ENCODE measurements around the gene NPIPA1. TPM values are rescaled to one million over a fixed set of nuclear protein-coding genes. Genes with fewer than 3 reads are reported as not detected.
"Not testable (repeated sequence)": the region's sequence is repeated elsewhere in the genome, so short reads cannot be mapped to it uniquely, and the experiment has no call there.

NPIPA1 gene
- total RNA-seq, 1 experiment from 2014 or later: 14.9 TPM

GRCh38 chr16:14976971-14977736 is 39.9 kb downstream of the NPIPA1 start:
- not testable (repeated sequence) for DNase-seq (ENCODE audit: low read depth in 1 of 2, low spot score in 2 of 2); H3K4me3 ChIP-seq

GRCh38 chr16:14978281-14978680 is 41.0 kb downstream of the NPIPA1 start:
- H3K4me3 ChIP-seq; DNase-seq (ENCODE audit: low read depth in 1 of 2, low spot score in 2 of 2); H3K27ac ChIP-seq; H3K36me3 ChIP-seq; H3K27me3 ChIP-seq (replicated peaks); H3K9me3 ChIP-seq (replicated peaks); H3K4me1 ChIP-seq (replicated peaks): not testable (repeated sequence)

More at GRCh38 chr16:14976971-14977736, 39.9 kb downstream of the NPIPA1 start:
- not testable (repeated sequence) for H3K27me3 ChIP-seq (replicated peaks); H3K9me3 ChIP-seq (replicated peaks); H3K4me1 ChIP-seq (replicated peaks); H3K36me3 ChIP-seq; H3K27ac ChIP-seq

GRCh38 chr16:14978908-14979307 is 41.7 kb downstream of the NPIPA1 start:
- H3K27me3 ChIP-seq (replicated peaks); DNase-seq (ENCODE audit: low read depth in 1 of 2, low spot score in 2 of 2); H3K4me3 ChIP-seq; H3K27ac ChIP-seq; H3K9me3 ChIP-seq (replicated peaks); H3K4me1 ChIP-seq (replicated peaks); H3K36me3 ChIP-seq: not testable (repeated sequence)

- H3K4me3 ChIP-seq; H3K27me3 ChIP-seq (replicated peaks); DNase-seq (ENCODE audit: low read depth in 1 of 2, low spot score in 2 of 2); H3K4me1 ChIP-seq (replicated peaks); H3K27ac ChIP-seq; H3K36me3 ChIP-seq; H3K9me3 ChIP-seq (replicated peaks): not testable (repeated sequence)
These were observed 44.0 kb downstream of the NPIPA1 start for GRCh38 chr16:14981234-14981633.

DNA sequence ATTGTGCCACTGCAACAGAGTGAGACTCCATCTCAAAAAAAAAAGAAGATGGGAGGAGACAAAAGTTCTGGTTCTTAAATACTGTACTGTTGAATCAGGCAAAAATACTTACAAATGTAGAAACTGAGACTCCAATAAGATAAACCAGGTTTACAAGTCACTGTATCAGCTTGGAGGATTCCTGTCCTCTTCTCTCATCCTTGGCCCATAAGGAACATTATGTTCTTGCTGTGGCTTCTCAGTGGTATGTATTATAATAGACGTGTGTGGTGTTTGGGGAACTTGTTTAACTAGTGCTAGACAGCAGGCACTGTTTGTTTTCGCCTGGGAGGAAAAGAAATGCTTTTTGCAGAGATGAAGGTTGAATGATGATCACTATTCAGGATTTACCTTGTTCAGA is 45.3 kb downstream of the NPIPA1 start:
- not testable (repeated sequence) for DNase-seq (ENCODE audit: low read depth in 1 of 2, low spot score in 2 of 2); H3K27ac ChIP-seq; H3K36me3 ChIP-seq; H3K4me3 ChIP-seq; H3K27me3 ChIP-seq (replicated peaks); H3K9me3 ChIP-seq (replicated peaks); H3K4me1 ChIP-seq (replicated peaks)

- not testable (repeated sequence) for H3K27me3 ChIP-seq (replicated peaks); H3K27ac ChIP-seq; DNase-seq (ENCODE audit: low read depth in 1 of 2, low spot score in 2 of 2); H3K4me1 ChIP-seq (replicated peaks); H3K9me3 ChIP-seq (replicated peaks); H3K4me3 ChIP-seq
- H3K36me3 ChIP-seq: peaks cover 11% of the 10 kb centered on the region
These were observed 50.8 kb downstream of the NPIPA1 start for GRCh38 chr16:14988092-14988491.

GRCh38 chr16:14988661-14989191 is 51.5 kb downstream of the NPIPA1 start:
- not testable (repeated sequence) for H3K27ac ChIP-seq; H3K4me3 ChIP-seq; H3K9me3 ChIP-seq (replicated peaks); H3K4me1 ChIP-seq (replicated peaks); DNase-seq (ENCODE audit: low read depth in 1 of 2, low spot score in 2 of 2); H3K27me3 ChIP-seq (replicated peaks)
- peaks cover 11% of the 10 kb centered on the region for H3K36me3 ChIP-seq

- peaks cover 11% of the 10 kb centered on the region for H3K36me3 ChIP-seq
- H3K27me3 ChIP-seq (replicated peaks); H3K27ac ChIP-seq; H3K9me3 ChIP-seq (replicated peaks); DNase-seq (ENCODE audit: low read depth in 1 of 2, low spot score in 2 of 2); H3K4me1 ChIP-seq (replicated peaks); H3K4me3 ChIP-seq: not testable (repeated sequence)
These were observed 52.3 kb downstream of the NPIPA1 start for GRCh38 chr16:14989291-14990281.

- H3K4me3 ChIP-seq; H3K27ac ChIP-seq; H3K27me3 ChIP-seq (replicated peaks); H3K9me3 ChIP-seq (replicated peaks); DNase-seq (ENCODE audit: low read depth in 1 of 2, low spot score in 2 of 2); H3K36me3 ChIP-seq; H3K4me1 ChIP-seq (replicated peaks): not testable (repeated sequence)
These were observed 56.3 kb downstream of the NPIPA1 start for GRCh38 chr16:14993277-14994151.

- H3K4me3 ChIP-seq; H3K27ac ChIP-seq; DNase-seq (ENCODE audit: low read depth in 1 of 2, low spot score in 2 of 2); H3K9me3 ChIP-seq (replicated peaks); H3K27me3 ChIP-seq (replicated peaks); H3K4me1 ChIP-seq (replicated peaks): not testable (repeated sequence)
- H3K36me3 ChIP-seq: peaks cover 11% of the 10 kb centered on the region; the same call in 1 of the 2 replicates
These were observed 59.5 kb downstream of the NPIPA1 start for GRCh38 chr16:14996702-14997101.

- not testable (repeated sequence) for H3K9me3 ChIP-seq (replicated peaks); H3K4me1 ChIP-seq (replicated peaks); H3K27ac ChIP-seq; H3K27me3 ChIP-seq (replicated peaks); H3K4me3 ChIP-seq; DNase-seq (ENCODE audit: low read depth in 1 of 2, low spot score in 2 of 2)
- peaks cover 11% of the 10 kb centered on the region; the same call in 1 of the 2 replicates for H3K36me3 ChIP-seq
These were observed 61.1 kb downstream of the NPIPA1 start for GRCh38 chr16:14998300-14998699.

DNA sequence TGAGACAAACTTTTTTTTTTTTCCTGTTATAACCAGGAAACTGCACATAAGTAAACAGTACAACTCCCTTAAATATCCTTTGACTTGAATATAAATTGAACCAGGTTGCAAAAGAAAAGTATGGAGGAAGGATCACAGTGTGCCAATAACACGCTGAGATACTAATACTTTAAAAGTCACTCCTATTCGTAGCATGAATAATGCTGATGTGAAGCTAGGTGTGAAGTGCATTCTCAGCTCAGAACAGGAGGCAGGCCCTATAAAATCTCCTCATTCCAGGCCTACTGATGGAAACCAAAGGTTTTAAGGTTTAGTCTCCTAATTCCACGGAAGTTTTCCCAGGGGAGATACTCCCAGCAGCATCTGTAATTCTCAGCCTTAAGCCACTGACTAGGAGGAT is 62.6 kb downstream of the NPIPA1 start:
- not testable (repeated sequence) for H3K27ac ChIP-seq; H3K9me3 ChIP-seq (replicated peaks); H3K4me1 ChIP-seq (replicated peaks); H3K4me3 ChIP-seq; DNase-seq (ENCODE audit: low read depth in 1 of 2, low spot score in 2 of 2); H3K27me3 ChIP-seq (replicated peaks)
- H3K36me3 ChIP-seq: peaks cover 19% of the 10 kb centered on the region; the same call in 1 of the 2 replicates
